Immature natural killer cell (primary cell): ENCODE measurements around the gene IQSEC3. TPM values are rescaled to one million over a fixed set of nuclear protein-coding genes. Genes with fewer than 3 reads are reported as not detected.

Experiments
- DNase-seq, 3 donors: peaks; one replicate each; pipeline ENCODE4 v3.0.0; 2022; ENCODE audit warnings: mixed read lengths in 1 of 3
- H3K27ac Mint-ChIP-seq, 6 donors: one replicate each; pipeline ENCODE4 v1.8.0; 2020; ENCODE audit warnings: mixed read lengths in 6 of 6, mild to moderate bottlenecking in 5 of 6, inconsistent platforms in 4 of 6, moderate library complexity in 3 of 6
- H3K27me3 Mint-ChIP-seq, 3 donors: one replicate each; pipeline ENCODE4 v1.8.0; 2020 to 2021; ENCODE audit warnings: low read depth in 3 of 3, mild to moderate bottlenecking in 3 of 3, mixed read lengths in 3 of 3, moderate library complexity in 3 of 3, inconsistent platforms in 1 of 3
- H3K36me3 Mint-ChIP-seq, 3 donors: one replicate each; pipeline ENCODE4 v1.8.0; 2020; ENCODE audit warnings: mixed read lengths in 3 of 3, inconsistent platforms in 2 of 3, mild to moderate bottlenecking in 2 of 3
- H3K4me1 Mint-ChIP-seq, 2 donors: one replicate each; pipeline ENCODE4 v1.8.0; 2020; ENCODE audit warnings: inconsistent platforms in 2 of 2, mild to moderate bottlenecking in 2 of 2, mixed read lengths in 2 of 2, moderate library complexity in 1 of 2
- H3K4me3 Mint-ChIP-seq, 5 donors: one replicate each; pipeline ENCODE4 v1.8.0; 2020; ENCODE audit warnings: mild to moderate bottlenecking in 5 of 5, mixed read lengths in 5 of 5, inconsistent platforms in 3 of 5, moderate library complexity in 3 of 5
- H3K9me3 Mint-ChIP-seq, 6 donors: one replicate each; pipeline ENCODE4 v1.8.0; 2020; ENCODE audit warnings: mild to moderate bottlenecking in 6 of 6, mixed read lengths in 6 of 6, inconsistent platforms in 4 of 6, moderate library complexity in 3 of 6
- polyA plus RNA-seq, 3 donors: library from polyadenylated mRNA; unstranded; fragments of 300-500 nt; fragmentation: Illumina TruSeq; gene quantifications; one replicate each; pipeline ENCODE4 v1.2.3, GENCODE V29; 2021

The IQSEC3 gene
- polyA plus RNA-seq, 3 donors from 2014 or later, result 0.07 TPM; not detected in 2

DNA sequence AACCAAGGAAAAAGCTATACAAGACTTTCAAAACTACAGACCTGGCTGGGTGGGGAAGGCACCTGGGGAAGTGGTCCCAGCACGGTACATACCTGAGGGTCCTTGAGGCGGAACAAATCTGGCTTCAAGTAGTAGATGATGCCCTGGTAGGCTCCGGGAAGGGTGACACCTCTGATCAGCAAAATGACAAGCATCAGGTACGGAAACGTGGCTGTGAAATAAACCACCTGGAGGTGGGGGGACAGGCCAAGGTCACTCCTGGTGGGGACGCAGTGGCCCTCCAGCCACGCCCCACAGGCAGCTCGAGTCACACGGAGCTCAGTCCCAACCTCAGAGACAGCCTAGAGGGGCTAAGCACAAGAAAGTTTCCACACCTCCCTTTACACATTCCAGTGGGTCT is 132.1 kb downstream of the IQSEC3 start:
- Mint-ChIP-seq H3K4me1 (peaks cover 0 to 5% of the 10 kb centered on the region in 2 donors), H3K27ac (no peak overlapping the region), H3K27me3 (peaks cover 3 to 12% (median 7%) of the 10 kb centered on the region in 3 donors), H3K4me3 (no peak overlapping the region), H3K36me3 (no peaks in the 10 kb centered on the region), H3K9me3 (peaks cover 0 to 2% (median 0%) of the 10 kb centered on the region in 6 donors)
- DNase-seq, result no peak

DNA sequence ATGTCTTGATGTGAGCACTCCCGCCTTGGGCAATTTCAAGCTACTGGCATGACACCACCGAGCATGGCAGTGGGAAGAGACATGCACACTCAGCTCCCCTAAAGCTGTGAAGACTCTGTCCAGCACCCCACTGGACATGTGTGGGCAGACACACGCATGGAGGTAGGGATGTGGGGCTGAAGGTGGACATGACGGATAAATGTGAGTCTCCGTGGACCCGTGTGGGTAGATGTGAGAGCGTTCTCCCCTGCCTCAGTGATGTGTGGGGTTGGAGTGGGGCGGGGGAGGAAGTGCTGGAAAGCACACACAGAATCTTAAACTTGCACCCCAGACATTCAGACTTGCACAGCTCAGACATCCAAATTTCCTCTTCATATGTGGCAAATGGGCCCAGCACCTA is 134.8 kb downstream of the IQSEC3 start:
- Mint-ChIP-seq H3K4me3 (no peak overlapping the region), H3K9me3 (peaks cover 0 to 2% (median 0%) of the 10 kb centered on the region in 6 donors), H3K27me3 (peaks cover 8 to 17% (median 16%) of the 10 kb centered on the region in 3 donors), H3K36me3 (no peaks in the 10 kb centered on the region), H3K4me1 (peaks cover 0 to 5% of the 10 kb centered on the region in 2 donors), H3K27ac (no peak overlapping the region)
- no peak for DNase-seq

DNA sequence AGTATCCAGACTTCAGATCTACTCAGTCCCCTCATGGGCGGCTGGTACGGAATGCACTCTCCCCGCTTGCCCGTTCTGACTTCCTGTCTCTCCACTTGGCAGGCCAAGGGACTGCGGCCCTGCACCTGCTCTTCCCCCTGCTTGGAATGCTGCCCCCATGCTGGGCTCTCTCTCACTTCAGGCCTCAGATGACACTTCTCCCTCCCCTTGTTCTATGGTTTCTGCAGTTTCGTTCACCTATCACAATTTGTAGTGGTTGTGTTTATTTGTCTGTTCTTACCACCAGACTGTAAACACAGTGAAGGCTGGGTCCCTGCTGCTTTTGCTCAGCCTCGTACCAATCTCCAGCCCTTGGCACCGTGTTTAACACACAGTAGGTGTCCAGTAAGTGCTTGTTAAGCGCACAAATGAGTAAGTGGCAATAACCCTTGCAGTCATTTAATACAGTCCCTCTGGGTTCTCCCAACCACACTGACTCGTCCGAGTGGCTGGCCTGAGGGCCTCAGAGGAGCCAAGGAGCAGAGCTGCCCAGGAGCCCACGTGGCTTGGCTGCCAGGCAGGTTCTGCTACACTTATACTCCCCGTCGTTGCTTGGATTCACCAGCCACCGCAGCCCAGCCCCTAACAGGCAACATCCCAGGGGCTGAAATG is 135.6 kb downstream of the IQSEC3 start:
- H3K9me3 Mint-ChIP-seq, result peaks cover 0 to 2% (median 0%) of the 10 kb centered on the region in 6 donors
- peaks cover 8 to 17% (median 16%) of the 10 kb centered on the region in 3 donors for H3K27me3 Mint-ChIP-seq
- peak overlapping the region in 3 of 5 donors; percentile 13 to 65 (median 55) for H3K4me3 Mint-ChIP-seq
- H3K4me1 Mint-ChIP-seq, result peaks cover 0 to 5% of the 10 kb centered on the region in 2 donors
- no peaks in the 10 kb centered on the region for H3K36me3 Mint-ChIP-seq
- H3K27ac Mint-ChIP-seq, result no peak overlapping the region
- DNase-seq, result no peak

DNA sequence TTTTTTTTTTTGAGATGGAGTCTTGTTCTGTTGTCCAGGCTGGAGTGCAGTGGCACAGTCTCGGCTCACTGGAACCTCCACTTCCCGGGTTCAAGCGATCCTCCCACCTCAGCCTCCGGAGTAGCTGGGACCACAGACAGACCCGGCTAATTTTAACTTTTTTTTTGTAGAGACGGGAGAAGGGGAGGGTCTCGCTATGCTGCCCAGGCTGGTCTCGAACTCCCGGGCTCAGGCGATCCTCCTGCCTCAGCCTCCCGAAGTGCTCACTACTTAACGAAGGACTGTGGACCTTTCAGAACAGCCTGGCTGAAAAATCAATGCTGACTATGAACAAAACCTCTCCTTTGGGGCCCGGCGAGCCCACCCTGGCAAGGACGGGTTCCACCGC is 136.5 kb downstream of the IQSEC3 start:
- H3K27ac Mint-ChIP-seq, result no peak overlapping the region
- DNase-seq, result no peak
- peaks cover 0 to 2% (median 0%) of the 10 kb centered on the region in 6 donors for H3K9me3 Mint-ChIP-seq
- no peaks in the 10 kb centered on the region for H3K36me3 Mint-ChIP-seq
- H3K4me3 Mint-ChIP-seq, result no peak overlapping the region
- H3K27me3 Mint-ChIP-seq, result peaks cover 8 to 17% (median 16%) of the 10 kb centered on the region in 3 donors
- H3K4me1 Mint-ChIP-seq, result peaks cover 0 to 5% of the 10 kb centered on the region in 2 donors

DNA sequence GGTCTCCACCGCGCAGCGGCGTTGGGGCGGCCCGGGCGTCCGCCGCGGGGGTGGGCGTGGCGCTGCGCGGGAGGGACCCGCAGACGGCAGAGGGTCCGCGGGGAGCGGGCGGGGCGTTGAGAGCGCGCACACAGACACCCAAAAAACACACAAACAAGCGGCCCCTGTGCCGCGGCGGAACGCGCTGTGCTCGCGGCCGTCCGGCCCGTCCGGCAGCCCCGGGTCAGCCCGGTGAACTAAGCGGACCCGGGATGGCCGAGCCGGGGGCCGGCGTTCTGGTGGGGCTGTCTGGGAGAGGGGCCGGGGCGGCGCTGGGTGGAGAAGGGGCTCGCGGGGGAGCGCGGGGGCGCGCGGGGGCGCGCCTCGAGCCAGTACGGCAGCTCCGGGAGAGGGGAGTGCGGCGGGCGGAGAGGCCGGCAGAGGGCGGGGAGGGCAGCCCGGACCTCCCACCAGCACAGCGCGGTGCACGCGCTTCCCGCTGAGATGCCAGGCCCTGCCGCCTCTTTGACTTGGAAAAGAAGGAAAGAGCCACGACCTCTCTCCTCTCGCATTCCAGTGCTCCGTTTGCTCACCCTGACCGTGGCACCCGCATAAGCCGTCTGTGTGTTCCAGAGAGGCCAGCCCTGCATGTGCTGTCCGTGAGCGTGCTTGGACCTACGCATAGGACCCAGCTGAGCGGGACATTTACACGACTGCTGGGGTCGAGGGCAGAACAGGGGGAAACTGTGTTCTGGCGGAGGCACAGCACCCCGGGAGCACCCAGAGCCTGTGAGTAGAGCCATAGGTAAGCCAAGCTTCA is 137.1 kb downstream of the IQSEC3 start:
- H3K4me1 Mint-ChIP-seq, result peaks cover 0 to 5% of the 10 kb centered on the region in 2 donors
- no peak for DNase-seq
- no peaks in the 10 kb centered on the region for H3K36me3 Mint-ChIP-seq
- H3K27ac Mint-ChIP-seq, result no peak overlapping the region
- peak overlapping the region in 2 of 5 donors; percentile 1 to 17 for H3K4me3 Mint-ChIP-seq
- peaks cover 8 to 16% (median 15%) of the 10 kb centered on the region in 3 donors for H3K27me3 Mint-ChIP-seq
- H3K9me3 Mint-ChIP-seq, result peaks cover 0 to 2% (median 0%) of the 10 kb centered on the region in 6 donors

DNA sequence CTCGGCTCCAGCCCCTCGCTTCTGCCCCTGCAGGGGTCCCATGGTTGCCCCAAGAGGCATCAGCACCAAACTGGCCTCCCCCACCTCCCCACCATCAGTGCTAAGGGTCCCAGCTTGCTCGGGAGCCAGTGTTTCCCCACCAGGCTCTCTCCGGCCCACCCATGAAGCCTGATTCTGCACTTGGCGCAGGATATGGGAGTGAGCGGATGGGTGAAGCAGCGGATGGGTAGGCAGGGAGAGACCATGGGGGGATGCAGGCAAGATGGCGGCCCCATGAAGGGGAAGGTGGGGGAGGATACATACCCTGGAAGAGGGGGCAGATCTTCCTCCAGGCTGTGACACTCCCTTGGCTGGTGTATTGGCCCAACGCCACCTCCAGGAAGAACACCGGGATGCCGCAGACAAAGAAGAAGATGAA is 137.7 kb downstream of the IQSEC3 start:
- no peaks in the 10 kb centered on the region for H3K36me3 Mint-ChIP-seq
- H3K4me1 Mint-ChIP-seq, result peaks cover 0 to 5% of the 10 kb centered on the region in 2 donors
- no peak overlapping the region for H3K27ac Mint-ChIP-seq
- H3K9me3 Mint-ChIP-seq, result peaks cover 0 to 2% (median 0%) of the 10 kb centered on the region in 6 donors
- DNase-seq, result no peak
- H3K27me3 Mint-ChIP-seq, result peaks cover 10 to 18% (median 16%) of the 10 kb centered on the region in 3 donors
- no peak overlapping the region for H3K4me3 Mint-ChIP-seq

DNA sequence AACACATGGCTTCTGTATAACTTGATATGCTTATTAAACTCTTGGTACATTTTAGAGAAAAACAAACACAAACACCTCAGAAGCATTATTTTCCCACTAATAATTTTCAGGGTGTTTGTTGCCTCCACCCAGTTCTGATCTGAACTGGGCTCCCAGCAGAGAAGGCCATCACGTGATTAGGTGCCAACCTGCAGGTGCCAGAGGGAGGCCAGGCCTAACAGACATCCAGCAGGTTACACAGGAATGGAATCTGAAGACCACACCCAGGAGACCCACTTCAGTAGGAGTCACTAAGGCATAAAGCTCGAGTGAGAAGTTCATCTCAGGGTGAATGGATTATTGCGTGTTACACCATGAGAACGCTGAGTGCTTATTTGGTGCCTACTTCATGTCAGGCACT is 138.5 kb downstream of the IQSEC3 start:
- no peak for DNase-seq
- Mint-ChIP-seq H3K4me3 (no peak overlapping the region), H3K36me3 (no peaks in the 10 kb centered on the region), H3K27me3 (peaks cover 10 to 18% (median 17%) of the 10 kb centered on the region in 3 donors), H3K9me3 (peaks cover 0 to 2% (median 0%) of the 10 kb centered on the region in 6 donors), H3K4me1 (peaks cover 0 to 5% of the 10 kb centered on the region in 2 donors), H3K27ac (no peak overlapping the region)

DNA sequence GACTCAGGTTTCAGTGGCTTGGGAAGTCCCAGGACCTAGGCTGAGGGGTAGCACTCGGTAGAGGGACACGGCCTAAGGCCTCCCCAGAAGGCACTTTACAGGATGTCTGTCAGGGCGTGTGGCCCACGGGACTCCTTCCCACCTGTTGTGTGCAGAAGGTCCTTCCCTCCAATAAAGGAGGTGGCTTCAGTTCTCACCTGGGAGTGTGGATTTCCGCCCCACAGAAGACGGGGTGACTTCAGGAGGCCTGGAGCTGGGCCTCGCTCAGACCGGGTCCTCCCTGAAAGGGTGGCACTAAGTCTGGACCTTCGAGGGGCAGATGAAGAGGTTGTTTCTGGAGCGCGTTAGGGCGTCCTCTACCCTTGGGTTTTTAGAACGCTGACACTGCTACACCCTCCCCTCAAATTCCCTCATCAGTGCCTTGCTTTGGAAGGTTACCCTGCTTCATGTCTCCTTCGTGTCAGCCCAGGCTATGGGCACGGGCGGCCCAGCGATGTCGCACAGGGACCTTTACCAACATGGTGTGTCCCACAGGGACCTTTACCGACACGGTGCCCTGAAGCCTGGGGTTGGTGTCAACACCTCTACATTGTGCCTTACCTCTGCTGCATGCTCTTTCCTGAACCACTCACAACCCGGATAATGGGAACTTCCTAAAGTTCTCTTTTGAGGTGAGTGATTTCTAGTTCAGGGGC is 140.3 kb downstream of the IQSEC3 start:
- DNase-seq, result no peak

DNA sequence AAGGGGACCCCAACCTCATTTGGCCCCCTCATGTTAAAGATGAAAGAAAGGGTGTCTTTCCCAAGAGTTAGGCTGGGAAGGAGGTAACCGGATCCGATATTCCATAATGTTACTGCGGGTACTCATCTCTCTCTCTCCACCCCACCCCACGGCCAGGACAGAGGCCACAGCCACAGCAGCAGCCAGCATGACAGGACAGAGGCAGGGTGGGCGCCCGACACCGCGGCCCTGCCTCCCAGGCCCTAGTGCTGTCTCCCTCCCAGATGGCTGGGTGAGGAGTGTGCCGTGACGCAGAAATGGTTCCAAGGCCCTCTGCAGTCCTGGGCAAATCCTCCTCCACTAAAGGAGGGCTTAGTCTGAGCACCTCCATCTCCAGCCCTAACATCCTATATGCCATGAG is 141.2 kb downstream of the IQSEC3 start:
- Mint-ChIP-seq H3K36me3 (no peaks in the 10 kb centered on the region), H3K9me3 (no peaks in the 10 kb centered on the region), H3K4me1 (peaks cover 0 to under 1% of the 10 kb centered on the region in 2 donors), H3K4me3 (no peak overlapping the region), H3K27me3 (peaks cover 10 to 19% (median 11%) of the 10 kb centered on the region in 3 donors), H3K27ac (no peak overlapping the region)
- no peak for DNase-seq

More for the DNA sequence above, 140.3 kb downstream of the IQSEC3 start:
- Mint-ChIP-seq H3K9me3 (no peaks in the 10 kb centered on the region), H3K27ac (no peak overlapping the region), H3K4me1 (peaks cover 0 to 5% of the 10 kb centered on the region in 2 donors), H3K36me3 (no peaks in the 10 kb centered on the region), H3K4me3 (no peak overlapping the region), H3K27me3 (peaks cover 12 to 21% (median 15%) of the 10 kb centered on the region in 3 donors)

DNA sequence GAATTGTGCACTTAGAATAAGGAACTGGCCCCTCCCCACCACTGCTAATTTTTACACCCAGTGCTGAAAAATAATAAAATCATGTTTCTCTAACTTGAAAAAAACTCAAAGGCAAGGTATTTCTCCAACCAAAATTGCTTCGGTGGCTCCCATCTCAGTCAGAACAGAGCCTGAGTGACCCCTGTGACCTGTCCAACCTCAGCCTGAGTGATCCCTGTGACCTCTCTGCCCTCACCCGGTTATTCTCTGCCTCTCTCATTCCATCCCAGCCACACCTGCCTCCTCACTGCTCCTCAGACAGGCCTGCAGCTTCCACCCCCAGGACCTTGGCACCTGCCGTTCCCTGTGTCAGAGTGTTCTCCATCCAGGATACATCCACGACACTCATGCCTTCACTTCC is 142.2 kb downstream of the IQSEC3 start:
- H3K27me3 Mint-ChIP-seq, result peaks cover 12 to 23% (median 17%) of the 10 kb centered on the region in 3 donors

DNA sequence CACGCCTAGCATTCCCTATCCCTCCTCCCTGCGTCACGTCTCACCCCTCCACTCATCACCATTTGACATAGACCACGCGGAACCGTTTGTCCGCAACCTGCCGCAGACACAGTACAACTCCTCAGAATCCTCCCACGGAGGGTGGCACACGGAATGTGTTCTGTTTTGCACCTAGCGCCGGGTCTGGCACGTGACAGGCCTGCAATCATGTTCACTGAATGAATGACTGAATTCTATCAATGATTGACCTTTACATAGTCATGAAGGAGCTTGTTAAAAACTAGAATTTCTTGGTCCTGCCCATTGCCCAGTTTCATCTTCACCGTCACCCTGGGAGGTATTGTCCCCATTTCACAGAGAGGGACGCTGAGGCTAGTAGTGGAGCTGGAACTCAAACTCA is 142.7 kb downstream of the IQSEC3 start:
- H3K27ac Mint-ChIP-seq, result no peak overlapping the region
- H3K9me3 Mint-ChIP-seq, result no peaks in the 10 kb centered on the region
- H3K36me3 Mint-ChIP-seq, result no peaks in the 10 kb centered on the region
- H3K4me1 Mint-ChIP-seq, result peaks cover 0 to 2% of the 10 kb centered on the region in 2 donors
- no peak for DNase-seq
- peaks cover 15 to 21% (median 17%) of the 10 kb centered on the region in 3 donors for H3K27me3 Mint-ChIP-seq
- no peak overlapping the region for H3K4me3 Mint-ChIP-seq

More for the DNA sequence above, 142.2 kb downstream of the IQSEC3 start:
- Mint-ChIP-seq H3K4me1 (peaks cover 0 to 2% of the 10 kb centered on the region in 2 donors), H3K27ac (no peak overlapping the region), H3K9me3 (no peaks in the 10 kb centered on the region), H3K4me3 (no peak overlapping the region), H3K36me3 (no peaks in the 10 kb centered on the region)
- no peak for DNase-seq

DNA sequence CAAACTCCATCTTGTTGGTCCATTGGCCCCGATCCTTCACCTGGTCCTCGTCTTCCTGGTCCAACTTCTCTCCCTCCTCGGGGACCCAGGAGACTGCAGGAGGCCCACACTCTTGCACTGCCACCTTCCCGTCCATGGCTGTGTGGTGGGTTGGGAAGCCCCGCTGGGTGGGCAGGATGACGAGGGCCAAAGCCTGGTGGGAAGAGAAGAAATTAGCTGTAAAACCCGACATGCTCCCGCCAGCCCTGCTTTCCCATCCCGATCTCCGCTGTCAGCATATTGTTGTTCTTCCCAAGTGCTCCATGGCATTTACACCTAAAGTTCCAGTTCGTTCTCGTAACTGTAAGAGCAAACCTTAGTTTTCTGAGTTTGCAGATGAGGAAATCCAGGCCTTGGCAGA is 143.3 kb downstream of the IQSEC3 start:
- Mint-ChIP-seq H3K9me3 (no peaks in the 10 kb centered on the region), H3K36me3 (no peaks in the 10 kb centered on the region), H3K4me3 (no peak overlapping the region), H3K4me1 (peaks cover 0 to 2% of the 10 kb centered on the region in 2 donors), H3K27me3 (peaks cover 13 to 22% (median 16%) of the 10 kb centered on the region in 3 donors), H3K27ac (no peak overlapping the region)
- no peak for DNase-seq

DNA sequence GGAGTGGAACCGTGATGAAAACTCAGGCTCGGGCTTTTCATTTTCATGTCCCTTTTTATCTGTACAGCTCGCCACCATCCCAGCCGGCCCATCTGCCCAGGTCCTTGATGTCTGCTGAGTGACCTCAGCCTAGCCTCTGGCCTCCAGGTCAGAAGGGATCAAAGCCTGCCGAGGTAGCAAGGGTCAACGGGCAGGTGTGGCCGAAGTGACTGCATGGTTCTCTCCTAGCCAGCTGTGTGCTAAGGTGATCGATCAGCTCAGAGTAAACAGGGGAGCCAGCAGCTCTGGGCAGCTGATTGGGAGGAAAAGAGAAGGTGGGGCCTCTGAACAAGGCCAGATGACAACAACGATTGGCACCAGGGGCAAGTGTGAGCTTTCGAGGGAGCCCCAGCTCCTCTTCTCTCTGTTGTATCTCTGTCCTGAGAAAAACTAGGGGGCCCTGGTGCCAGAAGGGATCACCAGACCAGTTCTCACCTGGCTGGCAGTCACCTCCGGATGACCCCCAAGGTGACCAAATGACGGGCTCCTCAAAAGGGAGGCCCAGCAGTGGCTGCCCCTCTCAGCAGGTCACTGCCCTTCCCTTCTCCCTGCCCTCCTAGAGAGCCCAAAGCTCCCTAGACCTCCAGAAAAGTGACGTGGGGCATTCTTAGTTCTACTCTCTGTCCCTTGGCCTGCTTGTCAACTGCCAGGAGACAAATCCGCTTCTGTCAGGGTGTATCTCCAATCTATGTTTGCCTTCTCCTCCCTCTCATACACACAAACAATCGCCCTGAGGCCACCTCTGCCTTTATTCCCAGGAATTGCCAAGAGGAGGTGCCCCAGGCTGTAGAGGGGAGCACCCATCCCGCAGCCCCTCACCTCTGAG is 143.9 kb downstream of the IQSEC3 start:
- no peak overlapping the region for H3K27ac Mint-ChIP-seq
- DNase-seq, result no peak
- no peaks in the 10 kb centered on the region for H3K9me3 Mint-ChIP-seq
- peaks cover 11 to 22% (median 13%) of the 10 kb centered on the region in 3 donors for H3K27me3 Mint-ChIP-seq
- H3K36me3 Mint-ChIP-seq, result no peaks in the 10 kb centered on the region
- H3K4me3 Mint-ChIP-seq, result no peak overlapping the region
- peaks cover 0 to 2% of the 10 kb centered on the region in 2 donors for H3K4me1 Mint-ChIP-seq
